Upper lobe of left lung (tissue), 6 donors: Measurements from ENCODE around the gene CGGBP1. TPM values are rescaled to one million over a fixed set of nuclear protein-coding genes. Genes with fewer than 3 reads are reported as not detected.

Experiments
- ATAC-seq, 2 donors: fragments of 200-7000 bp; cut with Tn5 transposase; one replicate each; pipeline ENCODE4 v1.9.1; 2022; ENCODE audit warnings: mild to moderate bottlenecking in 2 of 2, moderate library complexity in 2 of 2; ENCODE audit not compliant: low FRiP score in 2 of 2
- DNase-seq, 2 donors: peaks; one replicate each; pipeline ENCODE4 v3.0.0-alpha.2; 2019 to 2020
- H3K27ac ChIP-seq, 4 donors: fragments of 200-600 bp; sonication (generic); one replicate each; pipeline ENCODE4 v1.5.1; 2016 to 2019
- H3K27me3 ChIP-seq, 4 donors: fragments of 200-600 bp; sonication (generic); one replicate each; pipeline ENCODE4 v1.5.1; 2017 to 2019
- H3K36me3 ChIP-seq, 4 donors: fragments of 200-600 bp; sonication (generic); one replicate each; pipeline ENCODE4 v1.5.1; 2016 to 2019
- H3K4me1 ChIP-seq, 4 donors: fragments of 200-600 bp; sonication (generic); one replicate each; pipeline ENCODE4 v1.5.1; 2018 to 2019
- H3K4me3 ChIP-seq, 4 donors: fragments of 200-600 bp; sonication (generic); one replicate each; pipeline ENCODE4 v1.5.1; 2017 to 2019; ENCODE audit warnings: mild to moderate bottlenecking in 2 of 4, moderate library complexity in 1 of 4
- H3K9me3 ChIP-seq, 4 donors: fragments of 200-600 bp; sonication (generic); one replicate each; pipeline ENCODE4 v1.5.1; 2018 to 2019
- EP300 ChIP-seq, 4 donors: sonication (generic); formaldehyde crosslinking; IDR thresholded peaks; one replicate each; pipeline ENCODE4 v1.5.1; 2017; ENCODE audit warnings: antibody characterized with exemption in 4 of 4, control low read depth in 2 of 4
- POLR2A ChIP-seq, 4 donors: fragments of 450-650 bp; IDR thresholded peaks; one replicate each; pipeline ENCODE4 v1.5.1; 2016 to 2017; ENCODE audit warnings: antibody characterized with exemption in 4 of 4, mild to moderate bottlenecking in 2 of 4
- POLR2AphosphoS5 ChIP-seq, 2 donors: sonication (generic); formaldehyde crosslinking; IDR thresholded peaks; one replicate each; pipeline ENCODE4 v1.5.1; 2017; ENCODE audit warnings: antibody characterized with exemption in 2 of 2
- WGBS, 2 donors: methylation state at CpG; one replicate each; pipeline ENCODE4 v1.1.5; 2017 to 2018; 5-methylcytosine and 5-hydroxymethylcytosine counted together
- total RNA-seq, 6 donors: library from RNA; depleted of rRNA in 4 of 6; stranded (reverse); fragments of >200 nt in 4 of 6; gene quantifications; one replicate each; pipeline versions ENCODE4 v1.1.0 to v1.2.1, GENCODE V29; 2016 to 2021
- donor health status: DM: no; HTN: no; CAD: no; lungs with moderate emphysema.
- donor health status: DM: no; HTN: yes; CAD: no; lungs with severe emphysema.

The CGGBP1 gene
- total RNA-seq, 6 donors from 2014 or later, result 41.7 to 114 (median 60.8) TPM

DNA sequence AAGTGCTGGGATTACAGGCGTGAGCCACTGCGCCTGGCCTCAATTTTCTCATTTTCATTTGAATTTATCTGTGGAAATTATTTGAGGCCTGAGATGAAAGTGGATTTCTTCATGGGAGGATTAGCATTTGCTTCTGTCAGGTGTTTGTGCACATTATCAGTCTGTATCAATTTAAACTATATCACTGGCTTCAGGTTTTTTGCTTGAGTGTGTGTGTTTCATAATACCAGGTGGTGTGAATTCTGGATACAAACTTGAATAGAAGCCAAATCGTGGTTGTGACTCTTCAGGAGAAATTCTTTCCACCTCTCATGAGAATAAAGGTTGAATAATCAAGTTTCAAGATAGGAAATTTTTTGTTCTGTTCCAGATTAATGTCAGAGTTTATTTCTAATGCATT lies 56.4 kb downstream of the CGGBP1 start:
- Histone ChIP-seq H3K9me3 (no peaks in the 10 kb centered on the region), H3K36me3 (no peaks in the 10 kb centered on the region), H3K27ac (no peak overlapping the region), H3K27me3 (no peaks in the 10 kb centered on the region), H3K4me1 (peaks cover 0 to 6% (median 0%) of the 10 kb centered on the region in 4 donors), H3K4me3 (no peak overlapping the region)
- no peak for DNase-seq
- WGBS, 2 donors, result 83 to 89% methylated on average over 3 of the region's 3 CpGs
- no peak for TF ChIP-seq EP300 (IDR thresholded peaks at IDR 0.05)
- TF ChIP-seq POLR2AphosphoS5 (IDR thresholded peaks at IDR 0.05), result no peak
- no peak for TF ChIP-seq POLR2A (IDR thresholded peaks at IDR 0.05)
- no peak for ATAC-seq

Other genes with a start within 250 kb of the CGGBP1 start
- gene ZNF654, start 250 bp upstream of the CGGBP1 start, total RNA-seq, result 10 to 100 TPM in 5 of 6 donors, 1 to 10 TPM in 1; 4.9 to 21.4 (median 13.8) TPM
- gene C3orf38, start 91.0 kb upstream of the CGGBP1 start, total RNA-seq, result 10 to 100 TPM; 10.1 to 28.9 (median 20.4) TPM